Stimulated activated CD8-positive, alpha-beta memory T cell treated with anti-CD3 and anti-CD28 coated beads, Interleukin-12 subunit alpha, Interleukin-12 subunit beta, amount 100 ng/mL, for 24 hours (primary cell): ENCODE data around the gene ODF2.

Source experiments
- DNase-seq: peaks from one replicate; pipeline ENCODE4 v3.0.0-alpha.2; 2020; ENCODE audit errors: extremely low read depth

The ODF2 gene

GRCh38 chr9:128528445-128529160 lies 72.8 kb downstream of the ODF2 start:
- DNase-seq, result no peak

- DNase-seq, result no peak
Measured at GRCh38 chr9:128529191-128529590, 73.4 kb downstream of the ODF2 start.

- no peak for DNase-seq
Measured at GRCh38 chr9:128532581-128532980, 76.8 kb downstream of the ODF2 start.

GRCh38 chr9:128540634-128541360 lies 85.0 kb downstream of the ODF2 start:
- DNase-seq, result no peak

GRCh38 chr9:128546504-128546903 lies 90.7 kb downstream of the ODF2 start:
- no peak for DNase-seq

- no peak for DNase-seq
Measured at GRCh38 chr9:128548876-128549275, 93.1 kb downstream of the ODF2 start.

- DNase-seq, result no peak
Measured at GRCh38 chr9:128550226-128550625, 94.4 kb downstream of the ODF2 start.
